Keratinocyte (primary cell): Measurements from ENCODE around the gene SH3RF2. TPM values are rescaled to one million over a fixed set of nuclear protein-coding genes. Genes with fewer than 3 reads are reported as not detected.

ENCODE experiments used
- DNase-seq: peaks from one replicate; pipeline ENCODE4 v3.0.0-alpha.2; 2011; ENCODE audit warnings: low read depth, missing footprints, low spot score
- FAIRE-seq: peaks from 2 replicates; lab custom pipeline; 2011; peaks lifted over from hg19 to GRCh38; lab: Jason Lieb, UNC
- H2AFZ ChIP-seq: 2 replicates; pipeline ENCODE4 v1.6.0; 2012; ENCODE audit warnings: low read length, control low read depth, inconsistent platforms; ENCODE audit not compliant: control insufficient read depth
- H3K27ac ChIP-seq: 2 replicates; pipeline ENCODE4 v1.5.1; 2011; ENCODE audit warnings: low read length; ENCODE audit not compliant: control insufficient read depth, insufficient read depth
- H3K27me3 ChIP-seq: 3 replicates; pipeline ENCODE4 v1.6.0; 2011; ENCODE audit warnings: low read length; ENCODE audit not compliant: control insufficient read depth, insufficient read depth; ENCODE audit errors: extremely low read depth
- H3K36me3 ChIP-seq, 2 experiments: 2 replicates in 1 of 2; 3 replicates in 1 of 2; pipeline ENCODE4 v1.5.1; 2011; ENCODE audit warnings: low read length in 2 of 2, mild to moderate bottlenecking in 1 of 2; ENCODE audit not compliant: control insufficient read depth in 2 of 2, insufficient read depth in 2 of 2; ENCODE audit errors: extremely low read depth in 1 of 2
- H3K4me1 ChIP-seq: 3 replicates; pipeline ENCODE4 v1.5.1; 2011; ENCODE audit warnings: low read length; ENCODE audit not compliant: control insufficient read depth, insufficient read depth; ENCODE audit errors: extremely low read depth
- H3K4me2 ChIP-seq: 3 replicates; pipeline ENCODE4 v1.6.0; 2011; ENCODE audit warnings: low read depth, low read length; ENCODE audit not compliant: control insufficient read depth, insufficient read depth; ENCODE audit errors: extremely low read depth
- H3K4me3 ChIP-seq, 3 experiments: fragments of 200-600 bp in 1 of 3; sonication (generic) in 1 of 3; 2 replicates in 2 of 3; 3 replicates in 1 of 3; pipeline ENCODE4 v1.5.1; 2011 to 2016; ENCODE audit warnings: low read length in 3 of 3, mild to moderate bottlenecking in 3 of 3, control low read depth in 2 of 3, inconsistent platforms in 1 of 3, low read depth in 1 of 3, mixed read lengths in 1 of 3, mixed run types in 1 of 3, moderate library complexity in 1 of 3; ENCODE audit not compliant: control insufficient read depth in 2 of 3, insufficient read depth in 2 of 3; ENCODE audit errors: extremely low read depth in 1 of 3
- H3K79me2 ChIP-seq: 2 replicates; pipeline ENCODE4 v1.6.0; 2012; ENCODE audit warnings: low read length; ENCODE audit not compliant: control insufficient read depth, insufficient read depth
- H3K9ac ChIP-seq: 3 replicates; pipeline ENCODE4 v1.6.0; 2011; ENCODE audit warnings: low read length; ENCODE audit not compliant: control insufficient read depth, insufficient read depth; ENCODE audit errors: extremely low read depth
- H3K9me1 ChIP-seq: 3 replicates; pipeline ENCODE4 v1.6.0; 2011; ENCODE audit warnings: low read length; ENCODE audit not compliant: control insufficient read depth, insufficient read depth; ENCODE audit errors: extremely low read depth
- H3K9me3 ChIP-seq: 2 replicates; pipeline ENCODE4 v1.5.1; 2012; ENCODE audit warnings: low read depth, low read length; ENCODE audit not compliant: control insufficient read depth
- H4K20me1 ChIP-seq: 3 replicates; pipeline ENCODE4 v1.6.0; 2011; ENCODE audit warnings: low read length; ENCODE audit not compliant: control insufficient read depth, insufficient read depth; ENCODE audit errors: extremely low read depth
- EZH2 ChIP-seq: IDR thresholded peaks from one replicate; pipeline ENCODE4 v1.6.1; 2012; ENCODE audit warnings: inconsistent platforms, mild to moderate bottlenecking, low read length, moderate library complexity
- dilution Hi-C: fragments of 300-500 bp; cut with MboI; formaldehyde crosslinking; loops from one replicate; pipeline ENCODE4 v1.7.0; 2020; ENCODE audit warnings: low sequenced_read_pairs; ENCODE audit not compliant: extremely low pct_ligation_motif_present
- polyA plus RNA-seq, 5 experiments: library from polyadenylated mRNA; depleted of rRNA in 3 of 5; stranded (reverse) in 3 of 5; stranded (forward) in 1 of 5; unstranded in 1 of 5; fragments of >200 nt; gene quantifications; 1 replicate in 1 of 5; 2 replicates in 3 of 5; 3 replicates in 1 of 5; pipeline versions ENCODE4 v1.2.1 to v1.2.3, GENCODE V29; 2011 to 2012; ENCODE audit warnings: missing spikeins in 2 of 5, low read depth in 1 of 5, low replicate concordance in 1 of 5
- TF ChIP-seq, protein P1 (sequence below), 3 experiments: IDR thresholded peaks in 1 of 3; conservative IDR thresholded peaks in 1 of 3; optimal IDR thresholded peaks in 1 of 3; 2 replicates in 2 of 3; 3 replicates in 1 of 3; pipeline versions ENCODE3 to v1.5.1; 2011; ENCODE audit warnings: low read length in 3 of 3, mild to moderate bottlenecking in 3 of 3, moderate library complexity in 2 of 3, control low read depth in 1 of 3, inconsistent platforms in 1 of 3; ENCODE audit not compliant: insufficient read depth in 2 of 3; ENCODE audit errors: extremely low read depth in 1 of 3

SH3RF2 gene
- polyA plus RNA-seq, 1 donor (not counting 4 experiments of a cell fraction or from before 2014, with no cell fraction given), result 43.7 TPM

DNA sequence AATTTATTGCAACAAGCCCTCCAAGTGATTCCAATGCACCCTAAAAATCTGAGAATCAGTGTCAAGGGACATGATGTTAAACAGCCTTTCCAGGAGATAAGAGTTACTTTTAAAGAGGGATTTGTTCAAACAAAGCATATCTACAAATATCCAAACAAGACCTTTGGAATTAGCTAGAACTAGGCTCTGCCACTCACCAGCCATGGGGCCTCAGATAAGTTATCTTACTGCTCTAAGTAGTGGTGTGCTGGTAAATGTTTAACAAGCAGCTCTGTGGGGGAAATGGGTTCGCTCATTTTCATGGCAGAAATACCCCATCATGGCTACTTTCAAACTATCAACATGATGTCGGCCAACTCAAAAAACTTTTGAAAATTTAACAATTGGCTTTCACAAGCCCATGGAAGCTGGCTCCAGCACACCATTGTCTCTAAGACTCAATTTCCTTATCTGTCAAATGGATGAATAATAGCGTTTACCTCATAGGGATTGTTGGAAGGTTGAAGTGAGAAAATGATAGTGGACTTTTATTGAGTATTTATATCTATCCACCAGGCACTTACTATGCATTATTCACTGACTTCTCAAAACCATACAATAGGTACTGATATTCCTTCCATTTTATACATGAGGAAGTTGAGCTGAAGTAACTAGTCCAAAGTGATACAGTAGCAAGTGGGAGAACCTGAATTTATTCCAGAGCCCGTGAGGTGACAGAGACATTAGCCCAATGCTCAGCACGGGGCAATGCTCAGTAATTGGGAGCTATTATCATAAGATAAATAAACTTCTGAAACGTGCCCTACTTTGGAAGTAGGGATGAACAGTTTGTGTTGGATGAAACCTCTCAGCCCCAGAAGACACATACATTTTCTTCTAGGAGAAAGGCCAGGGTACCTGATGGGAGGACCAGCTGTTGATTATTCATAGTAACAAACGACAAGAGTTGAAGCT is 43.2 kb downstream of the SH3RF2 start:
- Histone ChIP-seq H3K9me1 (peaks cover 2% of the 10 kb centered on the region), H2AFZ (no peak overlapping the region), H3K4me2 (no peak overlapping the region), H3K9me3 (no peaks in the 10 kb centered on the region), H3K36me3 (peaks cover 4 to 13% of the 10 kb centered on the region in 2 experiments), H3K79me2 (peaks cover 47% of the 10 kb centered on the region), H3K27me3 (no peaks in the 10 kb centered on the region), H3K4me3 (no peak overlapping the region), H3K9ac (no peak overlapping the region), H4K20me1 (no peaks in the 10 kb centered on the region), H3K27ac (no peak overlapping the region), H3K4me1 (peaks cover 57% of the 10 kb centered on the region)
- DNase-seq, result no peak
- dilution Hi-C loops, result no loop called here
- no peak for FAIRE-seq
- TF ChIP-seq EZH2, result no peak
- TF ChIP-seq, protein P1, sequence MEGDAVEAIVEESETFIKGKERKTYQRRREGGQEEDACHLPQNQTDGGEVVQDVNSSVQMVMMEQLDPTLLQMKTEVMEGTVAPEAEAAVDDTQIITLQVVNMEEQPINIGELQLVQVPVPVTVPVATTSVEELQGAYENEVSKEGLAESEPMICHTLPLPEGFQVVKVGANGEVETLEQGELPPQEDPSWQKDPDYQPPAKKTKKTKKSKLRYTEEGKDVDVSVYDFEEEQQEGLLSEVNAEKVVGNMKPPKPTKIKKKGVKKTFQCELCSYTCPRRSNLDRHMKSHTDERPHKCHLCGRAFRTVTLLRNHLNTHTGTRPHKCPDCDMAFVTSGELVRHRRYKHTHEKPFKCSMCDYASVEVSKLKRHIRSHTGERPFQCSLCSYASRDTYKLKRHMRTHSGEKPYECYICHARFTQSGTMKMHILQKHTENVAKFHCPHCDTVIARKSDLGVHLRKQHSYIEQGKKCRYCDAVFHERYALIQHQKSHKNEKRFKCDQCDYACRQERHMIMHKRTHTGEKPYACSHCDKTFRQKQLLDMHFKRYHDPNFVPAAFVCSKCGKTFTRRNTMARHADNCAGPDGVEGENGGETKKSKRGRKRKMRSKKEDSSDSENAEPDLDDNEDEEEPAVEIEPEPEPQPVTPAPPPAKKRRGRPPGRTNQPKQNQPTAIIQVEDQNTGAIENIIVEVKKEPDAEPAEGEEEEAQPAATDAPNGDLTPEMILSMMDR (optimal IDR thresholded peaks at IDR 0.05 in 1 of 3, IDR thresholded peaks at IDR 0.05 in 1 of 3, conservative IDR thresholded peaks at IDR 0.05 in 1 of 3; ENCODE audit: extremely low read depth in 1 of 3, insufficient read depth in 2 of 3, low read length in 3 of 3), result no peak

DNA sequence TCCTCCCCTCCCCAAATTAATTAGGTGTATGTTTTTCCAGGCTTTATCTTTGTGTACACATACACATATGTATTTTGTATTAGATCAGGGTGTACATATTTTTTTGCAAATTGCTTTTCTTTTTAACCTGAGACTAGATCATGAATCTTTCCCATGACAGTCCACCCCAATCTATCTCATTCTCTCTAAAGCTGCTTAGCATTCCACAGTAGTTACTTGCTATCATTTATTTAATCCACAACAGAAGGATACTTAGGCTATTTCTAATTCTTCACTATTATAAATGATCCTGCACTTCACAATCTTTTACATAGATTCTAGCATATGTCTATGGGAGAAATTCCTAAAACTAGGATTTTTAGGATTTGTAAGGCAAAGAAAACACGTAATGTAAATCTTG is 43.9 kb downstream of the SH3RF2 start:
- no peak overlapping the region for H3K9ac ChIP-seq
- DNase-seq, result no peak
- peaks cover 4 to 13% of the 10 kb centered on the region in 2 experiments for H3K36me3 ChIP-seq
- H3K9me1 ChIP-seq, result peaks cover 2% of the 10 kb centered on the region
- dilution Hi-C loops, result no loop called here
- no peaks in the 10 kb centered on the region for H4K20me1 ChIP-seq
- H3K27ac ChIP-seq, result no peak overlapping the region
- H3K9me3 ChIP-seq, result no peaks in the 10 kb centered on the region
- FAIRE-seq, result no peak
- no peak overlapping the region for H3K4me2 ChIP-seq
- H3K27me3 ChIP-seq, result no peaks in the 10 kb centered on the region
- H2AFZ ChIP-seq, result no peak overlapping the region
- H3K4me3 ChIP-seq, result no peak overlapping the region
- H3K4me1 ChIP-seq, result peaks cover 49% of the 10 kb centered on the region
- TF ChIP-seq, protein P1 (optimal IDR thresholded peaks at IDR 0.05 in 1 of 3, IDR thresholded peaks at IDR 0.05 in 1 of 3, conservative IDR thresholded peaks at IDR 0.05 in 1 of 3; ENCODE audit: extremely low read depth in 1 of 3, insufficient read depth in 2 of 3, low read length in 3 of 3), result no peak
- no peak for TF ChIP-seq EZH2
- H3K79me2 ChIP-seq, result peaks cover 52% of the 10 kb centered on the region
